ENCODE measurements around the gene SRC. TPM values are rescaled to one million over a fixed set of nuclear protein-coding genes. Genes with fewer than 3 reads are reported as not detected.

Gene SRC
- polyA plus RNA-seq, 3 donors from 2014 or later = 0.82 to 4.1 TPM; not detected in 1

DNA sequence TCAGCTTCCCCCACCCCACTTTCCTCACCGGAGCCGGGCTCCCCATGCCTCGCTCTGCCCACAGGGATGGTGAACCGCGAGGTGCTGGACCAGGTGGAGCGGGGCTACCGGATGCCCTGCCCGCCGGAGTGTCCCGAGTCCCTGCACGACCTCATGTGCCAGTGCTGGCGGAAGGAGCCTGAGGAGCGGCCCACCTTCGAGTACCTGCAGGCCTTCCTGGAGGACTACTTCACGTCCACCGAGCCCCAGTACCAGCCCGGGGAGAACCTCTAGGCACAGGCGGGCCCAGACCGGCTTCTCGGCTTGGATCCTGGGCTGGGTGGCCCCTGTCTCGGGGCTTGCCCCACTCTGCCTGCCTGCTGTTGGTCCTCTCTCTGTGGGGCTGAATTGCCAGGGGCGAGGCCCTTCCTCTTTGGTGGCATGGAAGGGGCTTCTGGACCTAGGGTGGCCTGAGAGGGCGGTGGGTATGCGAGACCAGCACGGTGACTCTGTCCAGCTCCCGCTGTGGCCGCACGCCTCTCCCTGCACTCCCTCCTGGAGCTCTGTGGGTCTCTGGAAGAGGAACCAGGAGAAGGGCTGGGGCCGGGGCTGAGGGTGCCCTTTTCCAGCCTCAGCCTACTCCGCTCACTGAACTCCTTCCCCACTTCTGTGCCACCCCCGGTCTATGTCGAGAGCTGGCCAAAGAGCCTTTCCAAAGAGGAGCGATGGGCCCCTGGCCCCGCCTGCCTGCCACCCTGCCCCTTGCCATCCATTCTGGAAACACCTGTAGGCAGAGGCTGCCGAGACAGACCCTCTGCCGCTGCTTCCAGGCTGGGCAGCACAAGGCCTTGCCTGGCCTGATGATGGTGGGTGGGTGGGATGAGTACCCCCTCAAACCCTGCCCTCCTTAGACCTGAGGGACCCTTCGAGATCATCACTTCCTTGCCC is 57.4 kb downstream of the SRC start:
- no peak overlapping the region for H3K4me3 Mint-ChIP-seq
- no peaks in the 10 kb centered on the region for H3K9me3 Mint-ChIP-seq
- H3K4me1 Mint-ChIP-seq = peaks cover 14 to 19% of the 10 kb centered on the region in 2 donors
- no peak overlapping the region for H3K27ac Mint-ChIP-seq
- no peak for DNase-seq
- peaks cover 0 to 6% (median 0%) of the 10 kb centered on the region in 3 donors for H3K36me3 Mint-ChIP-seq
- H3K27me3 Mint-ChIP-seq (ENCODE audit: low read depth in 3 of 3) = peaks cover 2 to 8% (median 4%) of the 10 kb centered on the region in 3 donors

DNA sequence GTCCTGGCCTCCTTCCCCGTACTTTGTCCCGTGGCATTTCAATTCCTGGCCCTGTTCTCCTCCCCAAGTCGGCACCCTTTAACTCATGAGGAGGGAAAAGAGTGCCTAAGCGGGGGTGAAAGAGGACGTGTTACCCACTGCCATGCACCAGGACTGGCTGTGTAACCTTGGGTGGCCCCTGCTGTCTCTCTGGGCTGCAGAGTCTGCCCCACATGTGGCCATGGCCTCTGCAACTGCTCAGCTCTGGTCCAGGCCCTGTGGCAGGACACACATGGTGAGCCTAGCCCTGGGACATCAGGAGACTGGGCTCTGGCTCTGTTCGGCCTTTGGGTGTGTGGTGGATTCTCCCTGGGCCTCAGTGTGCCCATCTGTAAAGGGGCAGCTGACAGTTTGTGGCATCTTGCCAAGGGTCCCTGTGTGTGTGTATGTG is 58.5 kb downstream of the SRC start:
- H3K4me1 Mint-ChIP-seq = peaks cover 19 to 25% of the 10 kb centered on the region in 2 donors
- H3K36me3 Mint-ChIP-seq = peaks cover 0 to 6% (median 0%) of the 10 kb centered on the region in 3 donors
- H3K4me3 Mint-ChIP-seq = no peak overlapping the region
- no peaks in the 10 kb centered on the region for H3K9me3 Mint-ChIP-seq
- no peak for DNase-seq
- H3K27ac Mint-ChIP-seq = no peak overlapping the region
- H3K27me3 Mint-ChIP-seq (ENCODE audit: low read depth in 3 of 3) = peaks cover 4 to 14% (median 7%) of the 10 kb centered on the region in 3 donors

DNA sequence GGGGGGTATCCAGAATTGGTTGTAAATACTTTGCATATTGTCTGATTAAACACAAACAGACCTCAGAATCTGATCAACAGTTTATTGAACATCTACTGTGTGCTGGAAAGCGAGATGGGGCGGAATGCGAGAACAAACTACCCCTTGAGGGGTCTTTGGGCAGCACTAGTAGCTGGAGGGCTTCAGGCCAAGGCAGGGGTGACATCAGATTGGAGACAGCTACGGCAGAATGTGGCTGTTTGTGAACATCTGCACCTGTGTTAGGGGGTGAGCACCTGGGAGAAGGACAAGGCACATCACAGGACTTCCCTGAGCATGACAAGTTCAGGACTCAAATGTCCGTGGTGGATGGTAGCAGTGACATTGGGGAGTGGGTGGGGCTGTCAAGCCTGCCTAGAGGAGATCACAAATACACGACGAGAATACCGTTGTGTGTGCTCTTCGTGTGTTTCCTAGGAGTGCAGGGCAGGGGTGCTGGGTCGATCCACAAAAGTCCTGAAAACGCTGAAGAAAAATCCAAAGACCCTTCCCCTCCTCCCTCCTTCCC is 59.5 kb downstream of the SRC start:
- Mint-ChIP-seq H3K27me3 (ENCODE audit: low read depth in 3 of 3) (peaks cover 4 to 17% (median 12%) of the 10 kb centered on the region in 3 donors), H3K36me3 (peaks cover 0 to 6% (median 0%) of the 10 kb centered on the region in 3 donors), H3K9me3 (no peaks in the 10 kb centered on the region), H3K27ac (peak overlapping the region in 1 of 6 donors; percentile 43), H3K4me1 (peaks cover 19 to 25% of the 10 kb centered on the region in 2 donors), H3K4me3 (peak overlapping the region in 3 of 5 donors; percentile 51 to 71 (median 60))
- no peak for DNase-seq

DNA sequence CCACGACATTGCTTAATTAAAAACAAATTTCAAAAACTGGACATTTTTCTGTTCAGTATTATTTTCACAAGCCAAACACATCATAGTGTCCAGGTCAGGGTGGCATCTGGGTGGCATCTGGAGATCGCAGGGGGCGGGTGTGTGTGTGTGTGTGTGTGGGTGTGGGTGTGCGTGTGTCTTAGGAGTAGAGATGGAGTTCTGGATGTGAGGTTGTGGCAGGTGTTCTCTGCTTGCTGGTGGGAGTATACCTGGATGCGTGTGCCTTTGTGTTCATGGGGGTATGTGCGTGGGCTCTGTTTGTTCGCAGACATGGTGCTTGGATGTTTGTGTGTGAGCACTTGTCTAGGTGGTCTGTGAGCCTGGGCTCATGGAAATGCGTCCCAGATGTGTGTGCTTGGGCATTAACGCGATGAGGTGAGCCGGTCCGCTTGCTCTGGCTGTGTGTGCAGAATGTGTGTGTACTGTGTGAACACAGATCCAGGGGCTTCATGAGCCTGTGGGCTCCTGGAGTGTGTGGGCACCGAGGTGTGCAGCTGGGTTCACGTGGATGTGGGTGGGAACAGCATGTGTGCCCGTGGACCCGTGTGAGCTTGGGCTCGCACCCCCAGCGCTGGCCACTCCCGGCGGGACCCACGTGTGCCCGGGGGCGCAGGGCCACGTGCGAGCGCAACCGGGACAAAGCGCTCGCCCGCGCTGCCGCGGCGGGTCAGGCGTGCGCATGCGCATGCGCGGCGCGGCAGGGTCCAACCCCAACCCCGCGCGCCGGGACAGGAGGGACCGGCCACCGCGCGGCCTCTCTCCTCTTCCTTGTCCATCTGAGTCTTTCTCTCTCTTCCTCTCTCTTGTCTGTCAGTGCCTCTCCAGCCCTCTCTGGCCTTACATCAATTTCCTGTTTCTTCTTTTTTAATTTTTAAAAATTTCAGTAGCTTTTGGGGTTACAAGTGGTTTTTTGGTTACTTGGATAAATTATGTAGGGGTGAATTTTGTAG is 60.4 kb downstream of the SRC start:
- Mint-ChIP-seq H3K4me1 (peaks cover 19 to 25% of the 10 kb centered on the region in 2 donors), H3K27ac (peak overlapping the region in 1 of 6 donors; percentile 69), H3K27me3 (ENCODE audit: low read depth in 3 of 3) (peaks cover 3 to 17% (median 12%) of the 10 kb centered on the region in 3 donors), H3K4me3 (peak overlapping the region; percentile 51 to 71 (median 64)), H3K36me3 (peaks cover 0 to 6% (median 0%) of the 10 kb centered on the region in 3 donors), H3K9me3 (no peaks in the 10 kb centered on the region)
- peak in 1 of 3 donors; percentile 34 for DNase-seq

DNA sequence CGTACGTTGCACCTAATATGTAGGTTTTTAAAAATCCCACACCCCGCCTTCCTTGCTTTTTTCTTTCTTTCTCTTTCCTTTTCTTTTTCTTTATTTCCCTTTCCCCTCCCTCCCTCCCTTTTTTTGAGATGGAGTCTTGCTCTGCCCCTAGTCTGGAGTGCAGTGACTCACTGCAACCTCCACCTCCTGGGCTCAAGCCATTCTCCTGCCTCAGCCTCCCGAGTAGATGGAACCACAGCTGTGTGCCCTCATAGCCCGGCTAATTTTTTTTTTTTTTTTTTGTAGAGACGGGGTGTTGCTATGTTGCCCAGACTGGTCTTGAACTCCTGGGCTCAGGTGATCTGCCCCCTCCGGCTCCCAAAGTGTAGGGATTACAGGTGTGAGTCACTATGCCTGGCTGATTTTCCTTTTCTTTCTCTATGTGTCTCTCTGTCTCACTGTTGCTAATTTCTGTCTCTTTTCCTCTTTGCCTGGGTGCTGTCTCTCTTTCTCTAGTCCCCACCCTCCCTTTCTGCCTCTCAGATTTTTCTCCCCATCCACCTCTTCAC is 61.2 kb downstream of the SRC start:
- Mint-ChIP-seq H3K4me3 (peak overlapping the region; percentile 34 to 70 (median 56)), H3K36me3 (peaks cover 0 to 3% (median 0%) of the 10 kb centered on the region in 3 donors), H3K4me1 (peaks cover 19 to 25% of the 10 kb centered on the region in 2 donors), H3K27ac (no peak overlapping the region), H3K27me3 (ENCODE audit: low read depth in 3 of 3) (peaks cover 3 to 17% (median 12%) of the 10 kb centered on the region in 3 donors), H3K9me3 (no peaks in the 10 kb centered on the region)
- DNase-seq = no peak

DNA sequence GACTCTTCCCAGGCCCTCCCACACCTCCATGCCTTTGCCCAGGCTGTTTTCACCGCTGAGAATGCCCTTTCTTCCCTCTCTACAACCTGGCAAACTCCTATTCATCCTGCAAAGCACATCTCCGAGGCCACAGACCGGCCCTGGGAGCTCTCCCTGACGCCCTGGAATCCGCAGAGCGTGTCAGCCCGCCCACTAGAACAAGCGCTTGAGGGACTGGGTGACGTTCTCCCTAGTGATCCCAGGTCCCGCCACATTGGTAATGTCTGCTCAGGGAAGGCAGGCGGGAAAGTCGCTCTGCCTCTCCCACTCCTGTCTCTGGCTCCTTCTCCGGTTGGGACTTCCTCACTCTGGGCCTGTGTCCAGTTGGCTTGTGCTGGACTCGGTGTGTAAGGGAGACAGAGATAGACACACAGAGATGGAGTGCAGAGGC is 61.6 kb downstream of the SRC start:
- Mint-ChIP-seq H3K4me3 (peak overlapping the region in 3 of 5 donors; percentile 10 to 45 (median 34)), H3K27ac (no peak overlapping the region), H3K36me3 (peaks cover 0 to 2% (median 0%) of the 10 kb centered on the region in 3 donors), H3K27me3 (ENCODE audit: low read depth in 3 of 3) (peaks cover 3 to 17% (median 12%) of the 10 kb centered on the region in 3 donors), H3K4me1 (peaks cover 19 to 25% of the 10 kb centered on the region in 2 donors), H3K9me3 (no peaks in the 10 kb centered on the region)
- DNase-seq = no peak

DNA sequence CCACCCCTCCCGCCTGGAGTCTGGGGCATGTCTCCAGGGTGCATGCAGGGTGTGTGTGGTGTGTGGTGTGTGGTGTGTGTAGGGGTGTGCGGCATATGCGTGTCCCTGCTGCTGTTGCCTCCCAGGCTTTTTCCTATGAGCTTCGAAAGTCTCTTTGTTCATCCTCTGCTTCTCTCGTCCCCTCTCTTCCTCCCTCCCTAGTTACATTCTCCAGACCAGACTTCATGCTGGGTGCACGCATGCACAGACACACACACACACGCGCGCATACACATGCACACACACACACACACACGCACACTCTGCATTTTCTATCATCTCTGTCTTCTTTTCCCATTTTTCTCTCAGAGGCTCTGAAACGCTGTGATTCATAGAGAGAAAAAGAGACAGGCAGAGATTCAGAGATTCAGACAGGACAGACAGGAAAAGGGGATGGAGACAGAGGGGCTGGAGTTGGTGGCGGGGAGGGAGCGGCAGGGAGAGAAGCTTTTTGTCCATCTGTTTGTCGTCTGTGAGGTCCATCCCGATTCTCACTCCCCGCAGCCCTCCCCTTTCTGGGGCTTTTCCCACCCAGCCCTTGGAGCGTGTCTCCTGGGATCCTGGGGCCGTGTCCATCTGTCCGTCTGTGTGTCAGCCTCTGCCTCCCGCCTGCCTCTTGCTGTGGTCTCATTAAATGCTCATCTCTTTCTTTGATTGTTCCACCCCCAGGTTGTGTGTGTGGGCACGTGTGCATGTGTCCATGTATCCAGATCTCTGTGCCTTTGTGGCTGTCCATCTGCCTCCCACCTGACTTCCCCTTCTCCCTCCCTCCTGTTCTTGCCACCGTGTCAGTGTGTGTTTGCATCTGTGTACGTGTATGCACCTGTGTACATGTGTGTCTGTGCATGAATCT is 62.6 kb downstream of the SRC start:
- Mint-ChIP-seq H3K4me1 (peaks cover 19 to 25% of the 10 kb centered on the region in 2 donors), H3K27me3 (ENCODE audit: low read depth in 3 of 3) (peaks cover 3 to 17% (median 13%) of the 10 kb centered on the region in 3 donors), H3K27ac (no peak overlapping the region), H3K9me3 (no peaks in the 10 kb centered on the region), H3K36me3 (no peaks in the 10 kb centered on the region), H3K4me3 (no peak overlapping the region)
- DNase-seq = no peak

DNA sequence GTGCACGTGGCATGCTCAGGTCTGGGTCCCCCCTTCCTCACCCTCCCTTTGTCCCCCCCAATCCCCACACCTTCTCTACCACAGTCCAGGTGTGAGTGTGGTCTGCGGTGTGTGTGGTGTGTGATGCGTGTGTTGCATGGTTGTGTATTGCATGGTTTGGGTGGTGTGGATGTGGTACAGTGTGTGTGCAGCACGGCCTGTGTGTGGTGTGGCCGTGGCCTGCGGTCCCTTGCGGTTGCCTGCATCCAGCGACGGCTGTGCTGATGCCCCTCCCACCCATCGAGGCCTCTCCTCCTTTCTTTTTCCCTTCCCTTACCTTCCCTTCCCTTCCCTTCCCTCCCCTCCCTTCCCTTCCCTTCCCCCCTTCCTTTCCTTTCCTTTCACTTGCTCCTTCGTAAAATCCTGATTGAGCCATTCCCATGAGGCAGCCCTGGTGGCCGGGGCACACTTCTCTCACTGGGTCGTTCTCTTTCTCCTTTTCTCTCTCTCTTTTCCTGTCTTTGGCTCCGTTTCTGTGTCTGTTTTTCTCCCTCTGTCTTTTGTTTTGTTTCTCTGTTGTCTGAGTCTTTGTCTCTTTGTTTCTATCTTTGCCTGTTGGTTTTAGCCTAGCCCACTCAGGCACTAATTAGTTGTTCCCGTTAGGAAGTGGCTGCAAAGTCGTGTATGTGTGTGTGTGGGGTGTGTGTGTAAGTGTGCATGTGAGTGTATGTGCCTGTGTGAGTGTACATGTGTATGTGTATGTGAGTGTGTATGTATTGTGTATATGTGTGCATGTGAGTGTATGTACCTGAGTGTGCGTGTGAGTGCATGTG is 65.7 kb downstream of the SRC start:
- Mint-ChIP-seq H3K4me3 (no peak overlapping the region), H3K9me3 (no peaks in the 10 kb centered on the region), H3K36me3 (no peaks in the 10 kb centered on the region), H3K4me1 (peaks cover 11 to 16% of the 10 kb centered on the region in 2 donors), H3K27me3 (ENCODE audit: low read depth in 3 of 3) (peaks cover 4 to 20% (median 11%) of the 10 kb centered on the region in 3 donors), H3K27ac (no peak overlapping the region)
- DNase-seq = peak; percentile 21 to 38 (median 23)

DNA sequence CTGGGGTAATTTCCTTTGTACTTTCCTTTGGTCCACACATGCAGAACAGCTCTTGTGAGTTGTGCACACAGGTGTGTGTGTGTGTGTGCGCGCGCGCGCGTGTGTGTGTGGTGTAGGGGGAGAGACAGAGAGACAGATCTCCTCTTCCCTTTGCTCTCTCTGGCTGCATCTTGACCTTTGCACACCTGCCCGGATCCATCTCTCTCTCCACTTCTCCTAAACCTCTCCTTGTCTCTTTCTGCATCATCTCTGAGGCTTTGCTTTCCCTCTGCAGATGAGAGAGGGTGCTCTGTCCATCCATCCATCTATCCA is 67.0 kb downstream of the SRC start:
- H3K27ac Mint-ChIP-seq = no peak overlapping the region
- no peak for DNase-seq
- H3K27me3 Mint-ChIP-seq (ENCODE audit: low read depth in 3 of 3) = peaks cover 4 to 14% (median 11%) of the 10 kb centered on the region in 3 donors
- H3K9me3 Mint-ChIP-seq = no peaks in the 10 kb centered on the region
- peaks cover 5 to 6% of the 10 kb centered on the region in 2 donors for H3K4me1 Mint-ChIP-seq
- no peaks in the 10 kb centered on the region for H3K36me3 Mint-ChIP-seq
- no peak overlapping the region for H3K4me3 Mint-ChIP-seq

DNA sequence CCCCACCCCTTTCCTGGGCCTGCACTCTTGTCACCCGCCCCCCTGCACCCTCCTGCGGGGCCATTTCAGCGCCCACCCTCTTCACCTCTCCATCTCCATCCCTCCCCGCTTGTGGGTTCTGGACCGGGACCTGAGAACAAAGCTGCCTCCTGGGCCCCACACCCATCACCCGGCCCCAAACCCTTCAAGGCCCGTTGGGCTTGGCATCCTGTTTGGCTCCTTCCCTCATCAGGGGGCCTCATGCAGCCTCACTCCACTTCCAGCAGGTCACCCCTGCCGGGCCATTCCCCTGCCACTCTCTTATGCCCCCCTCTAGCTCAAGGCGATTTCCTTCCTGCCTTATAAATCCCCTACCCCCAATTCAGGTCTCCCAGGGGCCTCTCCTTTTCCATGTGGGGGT is 67.4 kb downstream of the SRC start:
- Mint-ChIP-seq H3K4me3 (peak overlapping the region in 2 of 5 donors; percentile 22 to 36), H3K9me3 (no peaks in the 10 kb centered on the region), H3K4me1 (peaks cover 5 to 6% of the 10 kb centered on the region in 2 donors), H3K27ac (no peak overlapping the region), H3K27me3 (ENCODE audit: low read depth in 3 of 3) (peaks cover 4 to 12% (median 10%) of the 10 kb centered on the region in 3 donors), H3K36me3 (no peaks in the 10 kb centered on the region)
- DNase-seq = no peak

DNA sequence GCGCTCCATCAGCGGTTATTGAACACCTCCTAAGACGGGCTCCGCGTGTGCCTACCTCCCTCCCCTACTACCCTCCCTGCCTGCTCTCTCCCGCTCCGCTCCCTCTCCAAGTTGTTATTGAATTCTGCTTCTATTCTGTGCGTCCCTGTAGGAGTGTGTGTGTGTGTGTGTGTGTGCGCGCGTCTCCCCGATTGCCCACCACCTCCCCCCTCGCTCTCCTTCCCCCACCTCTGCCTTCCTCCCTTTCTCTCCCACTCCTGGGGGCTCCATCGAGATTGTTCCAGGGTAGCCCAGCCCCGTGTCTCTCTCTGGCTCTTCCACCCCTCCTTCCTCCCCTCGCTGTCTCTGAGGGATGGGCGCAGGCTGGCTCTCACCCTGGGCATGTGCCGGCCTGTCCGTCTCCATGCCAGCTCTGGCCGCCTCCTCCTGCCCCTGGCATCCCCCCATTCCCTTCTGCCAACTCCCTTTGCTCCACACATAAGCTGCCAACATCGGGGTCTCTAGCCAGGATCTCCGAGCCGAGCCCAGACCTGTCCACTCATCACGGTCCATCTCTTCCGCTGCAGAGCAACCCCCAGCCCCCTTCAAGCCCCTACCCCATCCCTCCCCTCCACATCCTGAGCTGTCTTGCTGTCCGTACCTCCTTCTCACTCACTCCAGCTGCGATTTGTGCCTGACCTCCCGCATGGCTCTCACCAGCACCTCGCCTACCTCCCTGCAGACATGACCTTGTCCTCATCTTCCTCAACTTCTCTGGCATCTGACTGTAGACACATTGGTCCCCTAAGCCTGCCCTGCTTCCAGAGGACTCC is 68.5 kb downstream of the SRC start:
- DNase-seq = no peak
- H3K9me3 Mint-ChIP-seq = no peaks in the 10 kb centered on the region
- H3K4me3 Mint-ChIP-seq = no peak overlapping the region
- H3K27ac Mint-ChIP-seq = no peak overlapping the region
- H3K36me3 Mint-ChIP-seq = no peaks in the 10 kb centered on the region
- H3K4me1 Mint-ChIP-seq = peaks cover under 1% of the 10 kb centered on the region in 2 donors
- peaks cover 1 to 8% (median 6%) of the 10 kb centered on the region in 3 donors for H3K27me3 Mint-ChIP-seq (ENCODE audit: low read depth in 3 of 3)
